Measurements from ENCODE around the gene FABP3. TPM values are rescaled to one million over a fixed set of nuclear protein-coding genes. Genes with fewer than 3 reads are reported as not detected.

FABP3 gene
- total RNA-seq, 1 donor from 2014 or later, result 148 TPM

DNA sequence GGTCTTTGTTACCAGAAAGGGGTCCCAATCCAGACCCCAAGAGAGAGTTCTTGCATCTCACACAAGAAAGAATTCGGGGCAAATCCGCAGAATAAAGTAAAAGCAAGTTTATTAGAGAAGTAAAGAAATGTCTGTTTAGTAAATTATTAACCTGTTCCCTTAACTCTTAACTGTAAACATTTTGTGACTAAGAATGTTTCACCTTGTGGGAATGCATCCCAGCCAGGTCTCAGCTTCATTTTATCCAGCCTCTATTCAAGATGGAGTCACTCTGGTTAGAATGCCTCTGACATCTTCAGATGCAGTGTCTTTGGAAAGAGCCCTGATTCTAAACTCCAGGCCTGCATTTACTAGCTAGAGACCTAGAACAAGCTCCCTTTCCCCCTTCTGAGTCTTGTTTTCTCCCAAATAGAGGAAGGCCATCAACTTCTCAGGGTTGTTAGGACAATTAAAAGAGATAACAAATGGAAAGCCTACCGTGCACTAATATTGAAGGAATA, 4.5 kb upstream of the FABP3 start:
- H3K4me1 Mint-ChIP-seq (ENCODE audit: low read depth, unreplicated experiment), result peaks cover 48% of the 10 kb centered on the region
- H3K4me3 Mint-ChIP-seq (ENCODE audit: unreplicated experiment), result peak overlapping the region; percentile 10
- H3K27ac Mint-ChIP-seq (ENCODE audit: unreplicated experiment), result peak overlapping the region; percentile 98
- H3K27me3 Mint-ChIP-seq (ENCODE audit: unreplicated experiment), result peaks cover 14% of the 10 kb centered on the region
- DNase-seq, result no peak
- H3K36me3 Mint-ChIP-seq (ENCODE audit: unreplicated experiment), result no peaks in the 10 kb centered on the region
- peaks cover 6% of the 10 kb centered on the region for H3K9me3 Mint-ChIP-seq (ENCODE audit: unreplicated experiment)
- TF ChIP-seq, protein P1, sequence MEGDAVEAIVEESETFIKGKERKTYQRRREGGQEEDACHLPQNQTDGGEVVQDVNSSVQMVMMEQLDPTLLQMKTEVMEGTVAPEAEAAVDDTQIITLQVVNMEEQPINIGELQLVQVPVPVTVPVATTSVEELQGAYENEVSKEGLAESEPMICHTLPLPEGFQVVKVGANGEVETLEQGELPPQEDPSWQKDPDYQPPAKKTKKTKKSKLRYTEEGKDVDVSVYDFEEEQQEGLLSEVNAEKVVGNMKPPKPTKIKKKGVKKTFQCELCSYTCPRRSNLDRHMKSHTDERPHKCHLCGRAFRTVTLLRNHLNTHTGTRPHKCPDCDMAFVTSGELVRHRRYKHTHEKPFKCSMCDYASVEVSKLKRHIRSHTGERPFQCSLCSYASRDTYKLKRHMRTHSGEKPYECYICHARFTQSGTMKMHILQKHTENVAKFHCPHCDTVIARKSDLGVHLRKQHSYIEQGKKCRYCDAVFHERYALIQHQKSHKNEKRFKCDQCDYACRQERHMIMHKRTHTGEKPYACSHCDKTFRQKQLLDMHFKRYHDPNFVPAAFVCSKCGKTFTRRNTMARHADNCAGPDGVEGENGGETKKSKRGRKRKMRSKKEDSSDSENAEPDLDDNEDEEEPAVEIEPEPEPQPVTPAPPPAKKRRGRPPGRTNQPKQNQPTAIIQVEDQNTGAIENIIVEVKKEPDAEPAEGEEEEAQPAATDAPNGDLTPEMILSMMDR (IDR thresholded peaks at IDR 0.05; ENCODE audit: partially characterized antibody, unreplicated experiment), result no peak

DNA sequence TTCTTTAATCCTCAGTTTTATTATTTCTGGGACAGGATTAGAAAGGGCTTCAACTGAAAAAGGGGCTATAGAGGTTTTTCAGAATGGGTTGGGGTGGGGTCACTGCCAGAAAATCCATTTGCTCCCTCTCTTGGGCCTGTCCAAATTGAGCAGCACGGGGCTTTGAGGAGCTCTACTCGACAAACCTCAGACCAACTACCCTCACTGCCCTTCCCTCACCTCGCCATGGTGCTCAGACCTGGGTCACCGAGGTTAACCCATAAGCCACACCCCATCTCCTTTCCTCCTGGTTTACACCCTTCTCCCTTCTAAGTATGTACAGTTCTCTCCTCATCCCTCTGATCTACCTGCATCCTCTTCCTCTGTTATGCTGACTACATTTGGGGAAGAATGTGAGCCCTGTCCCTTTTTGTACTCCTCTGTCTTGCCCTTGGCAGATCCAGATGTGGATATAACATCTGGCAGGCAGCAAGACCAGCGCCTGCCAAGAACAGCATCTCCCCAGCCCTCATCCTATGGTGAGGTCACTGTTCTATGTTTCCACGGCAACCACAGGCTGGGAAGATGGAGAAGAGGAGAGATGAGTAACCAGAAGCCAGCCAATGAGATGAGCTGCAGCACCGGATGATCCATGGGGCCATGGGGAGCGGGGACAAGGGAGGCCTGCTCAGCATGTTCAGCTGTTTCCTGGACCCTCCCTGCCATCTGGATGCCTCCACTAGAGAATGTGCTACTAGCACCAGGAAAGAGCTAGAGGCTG, 3.7 kb upstream of the FABP3 start:
- peak overlapping the region; percentile 73 for H3K4me3 Mint-ChIP-seq (ENCODE audit: unreplicated experiment)
- H3K27ac Mint-ChIP-seq (ENCODE audit: unreplicated experiment), result peak overlapping the region; percentile 98
- DNase-seq, result peak; percentile 86
- H3K9me3 Mint-ChIP-seq (ENCODE audit: unreplicated experiment), result peaks cover 6% of the 10 kb centered on the region
- peaks cover 46% of the 10 kb centered on the region for H3K4me1 Mint-ChIP-seq (ENCODE audit: low read depth, unreplicated experiment)
- TF ChIP-seq, protein P1 (IDR thresholded peaks at IDR 0.05; ENCODE audit: partially characterized antibody, unreplicated experiment), result no peak
- no peaks in the 10 kb centered on the region for H3K36me3 Mint-ChIP-seq (ENCODE audit: unreplicated experiment)
- peaks cover 15% of the 10 kb centered on the region for H3K27me3 Mint-ChIP-seq (ENCODE audit: unreplicated experiment)

GRCh38 chr1:31374511-31375196, 1.8 kb upstream of the FABP3 start:
- H3K36me3 Mint-ChIP-seq (ENCODE audit: unreplicated experiment), result no peaks in the 10 kb centered on the region
- H3K4me3 Mint-ChIP-seq (ENCODE audit: unreplicated experiment), result no peak overlapping the region
- DNase-seq, result no peak
- H3K9me3 Mint-ChIP-seq (ENCODE audit: unreplicated experiment), result peaks cover 3% of the 10 kb centered on the region
- peaks cover 57% of the 10 kb centered on the region for H3K4me1 Mint-ChIP-seq (ENCODE audit: low read depth, unreplicated experiment)
- H3K27ac Mint-ChIP-seq (ENCODE audit: unreplicated experiment), result peak overlapping the region; percentile 17
- TF ChIP-seq, protein P1 (IDR thresholded peaks at IDR 0.05; ENCODE audit: partially characterized antibody, unreplicated experiment), result no peak
- H3K27me3 Mint-ChIP-seq (ENCODE audit: unreplicated experiment), result peaks cover 13% of the 10 kb centered on the region

DNA sequence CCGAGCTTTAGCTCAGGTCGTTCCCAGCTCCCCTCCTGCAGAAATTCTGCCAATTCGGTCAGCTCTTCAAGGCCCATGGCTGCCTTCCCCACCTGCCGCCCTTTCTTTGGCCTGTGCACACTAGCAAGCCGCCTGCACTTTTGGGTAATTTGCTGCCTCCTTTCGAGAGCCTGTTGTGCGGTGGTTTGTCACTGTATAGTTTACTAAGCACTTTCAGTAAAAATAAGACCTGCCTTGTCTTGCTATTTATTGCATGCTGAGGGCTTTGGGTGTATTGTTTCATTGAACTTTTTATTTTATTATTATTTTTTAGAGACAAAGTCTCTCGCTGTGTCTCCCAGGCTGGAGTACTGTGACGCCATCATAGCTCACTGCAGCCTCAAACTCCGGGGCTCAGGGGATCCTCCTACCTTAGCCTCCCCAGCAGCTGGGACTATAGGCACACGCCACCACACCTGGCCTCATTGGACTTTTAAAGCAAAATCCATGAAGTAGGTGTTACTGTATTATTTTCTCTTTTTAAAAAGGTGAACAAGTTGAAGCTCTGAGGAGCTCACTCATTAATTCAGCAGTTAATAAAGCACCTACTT, 1.1 kb upstream of the FABP3 start:
- Mint-ChIP-seq H3K27ac (ENCODE audit: unreplicated experiment) (peak overlapping the region; percentile 97), H3K9me3 (ENCODE audit: unreplicated experiment) (peaks cover 3% of the 10 kb centered on the region), H3K36me3 (ENCODE audit: unreplicated experiment) (no peaks in the 10 kb centered on the region), H3K4me3 (ENCODE audit: unreplicated experiment) (peak overlapping the region; percentile 87), H3K4me1 (ENCODE audit: low read depth, unreplicated experiment) (peaks cover 57% of the 10 kb centered on the region), H3K27me3 (ENCODE audit: unreplicated experiment) (peaks cover 13% of the 10 kb centered on the region)
- no peak for DNase-seq
- TF ChIP-seq, protein P1 (IDR thresholded peaks at IDR 0.05; ENCODE audit: partially characterized antibody, unreplicated experiment), result no peak

Measured in glutamatergic neuron (in vitro differentiated cells).